Upper lobe of left lung (tissue), 6 donors: ENCODE measurements around the gene SETD5. TPM values are rescaled to one million over a fixed set of nuclear protein-coding genes. Genes with fewer than 3 reads are reported as not detected.
A peak's percentile ranks its signal among the peaks of the same experiment; 100 is the strongest.

Experiments
- ATAC-seq, 2 donors: fragments of 200-7000 bp; cut with Tn5 transposase; one replicate each; pipeline ENCODE4 v1.9.1; 2022; ENCODE audit warnings: mild to moderate bottlenecking in 2 of 2, moderate library complexity in 2 of 2; ENCODE audit not compliant: low FRiP score in 2 of 2
- DNase-seq, 2 donors: peaks; one replicate each; pipeline ENCODE4 v3.0.0-alpha.2; 2019 to 2020
- H3K27ac ChIP-seq, 4 donors: fragments of 200-600 bp; sonication (generic); one replicate each; pipeline ENCODE4 v1.5.1; 2016 to 2019
- H3K27me3 ChIP-seq, 4 donors: fragments of 200-600 bp; sonication (generic); one replicate each; pipeline ENCODE4 v1.5.1; 2017 to 2019
- H3K36me3 ChIP-seq, 4 donors: fragments of 200-600 bp; sonication (generic); one replicate each; pipeline ENCODE4 v1.5.1; 2016 to 2019
- H3K4me1 ChIP-seq, 4 donors: fragments of 200-600 bp; sonication (generic); one replicate each; pipeline ENCODE4 v1.5.1; 2018 to 2019
- H3K4me3 ChIP-seq, 4 donors: fragments of 200-600 bp; sonication (generic); one replicate each; pipeline ENCODE4 v1.5.1; 2017 to 2019; ENCODE audit warnings: mild to moderate bottlenecking in 2 of 4, moderate library complexity in 1 of 4
- H3K9me3 ChIP-seq, 4 donors: fragments of 200-600 bp; sonication (generic); one replicate each; pipeline ENCODE4 v1.5.1; 2018 to 2019
- EP300 ChIP-seq, 4 donors: sonication (generic); formaldehyde crosslinking; IDR thresholded peaks; one replicate each; pipeline ENCODE4 v1.5.1; 2017; ENCODE audit warnings: antibody characterized with exemption in 4 of 4, control low read depth in 2 of 4
- POLR2A ChIP-seq, 4 donors: fragments of 450-650 bp; IDR thresholded peaks; one replicate each; pipeline ENCODE4 v1.5.1; 2016 to 2017; ENCODE audit warnings: antibody characterized with exemption in 4 of 4, mild to moderate bottlenecking in 2 of 4
- POLR2AphosphoS5 ChIP-seq, 2 donors: sonication (generic); formaldehyde crosslinking; IDR thresholded peaks; one replicate each; pipeline ENCODE4 v1.5.1; 2017; ENCODE audit warnings: antibody characterized with exemption in 2 of 2
- WGBS, 2 donors: methylation state at CpG; one replicate each; pipeline ENCODE4 v1.1.5; 2017 to 2018; 5-methylcytosine and 5-hydroxymethylcytosine counted together
- total RNA-seq, 6 donors: library from RNA; depleted of rRNA in 4 of 6; stranded (reverse); fragments of >200 nt in 4 of 6; gene quantifications; one replicate each; pipeline versions ENCODE4 v1.1.0 to v1.2.1, GENCODE V29; 2016 to 2021
- TF ChIP-seq, protein P1 (sequence below), 6 experiments: fragments of 450-650 bp in 4 of 6; fragments of 200-600 bp in 2 of 6; sonication (generic) in 2 of 6; IDR thresholded peaks; one replicate each; pipeline ENCODE4 v1.5.1; 2016 to 2019; ENCODE audit warnings: antibody characterized with exemption in 6 of 6
- donor health status: DM: no; HTN: no; CAD: no; lungs with moderate emphysema.
- donor health status: DM: no; HTN: yes; CAD: no; lungs with severe emphysema.

Gene SETD5, protein sequence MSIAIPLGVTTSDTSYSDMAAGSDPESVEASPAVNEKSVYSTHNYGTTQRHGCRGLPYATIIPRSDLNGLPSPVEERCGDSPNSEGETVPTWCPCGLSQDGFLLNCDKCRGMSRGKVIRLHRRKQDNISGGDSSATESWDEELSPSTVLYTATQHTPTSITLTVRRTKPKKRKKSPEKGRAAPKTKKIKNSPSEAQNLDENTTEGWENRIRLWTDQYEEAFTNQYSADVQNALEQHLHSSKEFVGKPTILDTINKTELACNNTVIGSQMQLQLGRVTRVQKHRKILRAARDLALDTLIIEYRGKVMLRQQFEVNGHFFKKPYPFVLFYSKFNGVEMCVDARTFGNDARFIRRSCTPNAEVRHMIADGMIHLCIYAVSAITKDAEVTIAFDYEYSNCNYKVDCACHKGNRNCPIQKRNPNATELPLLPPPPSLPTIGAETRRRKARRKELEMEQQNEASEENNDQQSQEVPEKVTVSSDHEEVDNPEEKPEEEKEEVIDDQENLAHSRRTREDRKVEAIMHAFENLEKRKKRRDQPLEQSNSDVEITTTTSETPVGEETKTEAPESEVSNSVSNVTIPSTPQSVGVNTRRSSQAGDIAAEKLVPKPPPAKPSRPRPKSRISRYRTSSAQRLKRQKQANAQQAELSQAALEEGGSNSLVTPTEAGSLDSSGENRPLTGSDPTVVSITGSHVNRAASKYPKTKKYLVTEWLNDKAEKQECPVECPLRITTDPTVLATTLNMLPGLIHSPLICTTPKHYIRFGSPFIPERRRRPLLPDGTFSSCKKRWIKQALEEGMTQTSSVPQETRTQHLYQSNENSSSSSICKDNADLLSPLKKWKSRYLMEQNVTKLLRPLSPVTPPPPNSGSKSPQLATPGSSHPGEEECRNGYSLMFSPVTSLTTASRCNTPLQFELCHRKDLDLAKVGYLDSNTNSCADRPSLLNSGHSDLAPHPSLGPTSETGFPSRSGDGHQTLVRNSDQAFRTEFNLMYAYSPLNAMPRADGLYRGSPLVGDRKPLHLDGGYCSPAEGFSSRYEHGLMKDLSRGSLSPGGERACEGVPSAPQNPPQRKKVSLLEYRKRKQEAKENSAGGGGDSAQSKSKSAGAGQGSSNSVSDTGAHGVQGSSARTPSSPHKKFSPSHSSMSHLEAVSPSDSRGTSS (N-terminal part only)
- 100 to 1,000 TPM in 3 of 6 donors, 10 to 100 TPM in 3; 75.1 to 213 (median 113) TPM for total RNA-seq

DNA sequence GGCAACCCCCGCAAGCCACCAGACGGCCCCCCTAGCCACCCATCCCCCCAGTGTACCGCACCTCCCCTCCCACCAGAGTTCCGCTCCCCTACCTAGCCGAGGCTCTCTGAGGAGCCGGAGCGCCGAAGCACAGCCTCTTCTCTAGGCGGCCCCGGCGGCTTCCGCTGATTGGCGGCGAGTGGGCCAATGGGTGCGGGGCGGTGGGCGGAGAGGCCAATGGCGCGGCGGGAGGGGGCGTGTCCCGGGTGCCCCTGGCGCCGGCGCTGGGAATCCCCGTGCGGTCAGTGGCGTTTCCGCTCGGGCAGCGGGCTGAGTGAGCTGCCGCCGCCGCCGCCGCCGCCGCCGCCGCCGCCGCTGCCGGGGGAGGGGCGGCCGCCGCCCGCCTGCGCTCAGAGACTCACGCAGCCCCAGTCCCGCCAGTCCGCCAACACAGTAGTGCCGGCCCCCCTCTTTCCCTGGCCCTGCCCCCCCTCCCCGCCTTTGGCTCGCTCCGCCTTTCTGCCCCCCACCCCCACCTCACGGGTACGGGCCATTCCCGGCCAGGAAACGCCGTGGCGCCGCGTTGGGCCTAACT is at the start of gene SETD5:
Gene SETD5 (plus strand): TSS at position 284 of the 574 bp plus-strand sequence. CDS start 31,324 bp downstream, outside the sequence.
- Histone ChIP-seq H3K4me3 (peak within 1 kb of the TSS; percentile 74 to 88 (median 80)), H3K9me3 (no peaks in the 10 kb centered on the region), H3K27ac (peak within 1 kb of the TSS; percentile 99 to 100 (median 100)), H3K27me3 (no peaks in the 10 kb centered on the region), H3K36me3 (peaks cover 0 to 24% (median 6%) of the 10 kb centered on the region in 4 donors), H3K4me1 (peaks cover 53 to 72% (median 60%) of the 10 kb centered on the region in 4 donors)
- DNase-seq (peak; percentile 98 to 100), ATAC-seq (peak; percentile 90 to 96)
- WGBS, 2 donors = 0% methylated on average over 7 of the region's 63 CpGs
- peak; percentile 72 to 91 (median 84) for TF ChIP-seq POLR2A (IDR thresholded peaks at IDR 0.05)
- TF ChIP-seq, protein P1, sequence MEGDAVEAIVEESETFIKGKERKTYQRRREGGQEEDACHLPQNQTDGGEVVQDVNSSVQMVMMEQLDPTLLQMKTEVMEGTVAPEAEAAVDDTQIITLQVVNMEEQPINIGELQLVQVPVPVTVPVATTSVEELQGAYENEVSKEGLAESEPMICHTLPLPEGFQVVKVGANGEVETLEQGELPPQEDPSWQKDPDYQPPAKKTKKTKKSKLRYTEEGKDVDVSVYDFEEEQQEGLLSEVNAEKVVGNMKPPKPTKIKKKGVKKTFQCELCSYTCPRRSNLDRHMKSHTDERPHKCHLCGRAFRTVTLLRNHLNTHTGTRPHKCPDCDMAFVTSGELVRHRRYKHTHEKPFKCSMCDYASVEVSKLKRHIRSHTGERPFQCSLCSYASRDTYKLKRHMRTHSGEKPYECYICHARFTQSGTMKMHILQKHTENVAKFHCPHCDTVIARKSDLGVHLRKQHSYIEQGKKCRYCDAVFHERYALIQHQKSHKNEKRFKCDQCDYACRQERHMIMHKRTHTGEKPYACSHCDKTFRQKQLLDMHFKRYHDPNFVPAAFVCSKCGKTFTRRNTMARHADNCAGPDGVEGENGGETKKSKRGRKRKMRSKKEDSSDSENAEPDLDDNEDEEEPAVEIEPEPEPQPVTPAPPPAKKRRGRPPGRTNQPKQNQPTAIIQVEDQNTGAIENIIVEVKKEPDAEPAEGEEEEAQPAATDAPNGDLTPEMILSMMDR (IDR thresholded peaks at IDR 0.05) = peak in 3 of 6 experiments; percentile 12 to 25 (median 22)
- peak in 1 of 4 donors; percentile 36 for TF ChIP-seq EP300 (IDR thresholded peaks at IDR 0.05)
- TF ChIP-seq POLR2AphosphoS5 (IDR thresholded peaks at IDR 0.05) = peak; percentile 97 to 99

DNA sequence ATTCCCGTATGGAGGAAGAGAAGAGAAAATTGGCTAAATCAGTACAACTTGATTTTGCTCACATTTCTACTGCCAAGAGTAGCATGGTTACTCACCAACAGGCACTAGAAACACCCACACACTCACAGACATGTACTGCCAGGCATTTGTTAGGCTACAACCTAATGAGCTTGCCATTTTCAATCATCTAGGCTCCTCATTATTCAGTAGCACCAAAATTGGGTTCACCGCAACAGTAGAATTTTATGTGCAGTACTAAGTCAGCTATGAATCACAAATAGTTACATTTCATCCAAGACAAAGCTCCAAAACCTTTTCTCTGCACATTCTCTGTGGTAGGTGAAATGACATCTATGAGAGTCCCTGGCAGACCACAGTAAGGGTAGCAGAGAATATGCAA is 49.5 kb upstream of the SETD5 start:
- Histone ChIP-seq H3K36me3 (no peaks in the 10 kb centered on the region), H3K27ac (no peak overlapping the region), H3K27me3 (no peaks in the 10 kb centered on the region), H3K4me3 (no peak overlapping the region), H3K9me3 (no peaks in the 10 kb centered on the region), H3K4me1 (peaks cover under 1 to 18% (median 1%) of the 10 kb centered on the region in 4 donors)
- WGBS, 2 donors = 45 to 82% methylated on average over 2 of the region's 2 CpGs
- ATAC-seq = no peak
- DNase-seq = no peak
- TF ChIP-seq POLR2A (IDR thresholded peaks at IDR 0.05) (no peak), EP300 (IDR thresholded peaks at IDR 0.05) (no peak), POLR2AphosphoS5 (IDR thresholded peaks at IDR 0.05) (no peak)
- TF ChIP-seq, protein P1 (IDR thresholded peaks at IDR 0.05) = no peak

DNA sequence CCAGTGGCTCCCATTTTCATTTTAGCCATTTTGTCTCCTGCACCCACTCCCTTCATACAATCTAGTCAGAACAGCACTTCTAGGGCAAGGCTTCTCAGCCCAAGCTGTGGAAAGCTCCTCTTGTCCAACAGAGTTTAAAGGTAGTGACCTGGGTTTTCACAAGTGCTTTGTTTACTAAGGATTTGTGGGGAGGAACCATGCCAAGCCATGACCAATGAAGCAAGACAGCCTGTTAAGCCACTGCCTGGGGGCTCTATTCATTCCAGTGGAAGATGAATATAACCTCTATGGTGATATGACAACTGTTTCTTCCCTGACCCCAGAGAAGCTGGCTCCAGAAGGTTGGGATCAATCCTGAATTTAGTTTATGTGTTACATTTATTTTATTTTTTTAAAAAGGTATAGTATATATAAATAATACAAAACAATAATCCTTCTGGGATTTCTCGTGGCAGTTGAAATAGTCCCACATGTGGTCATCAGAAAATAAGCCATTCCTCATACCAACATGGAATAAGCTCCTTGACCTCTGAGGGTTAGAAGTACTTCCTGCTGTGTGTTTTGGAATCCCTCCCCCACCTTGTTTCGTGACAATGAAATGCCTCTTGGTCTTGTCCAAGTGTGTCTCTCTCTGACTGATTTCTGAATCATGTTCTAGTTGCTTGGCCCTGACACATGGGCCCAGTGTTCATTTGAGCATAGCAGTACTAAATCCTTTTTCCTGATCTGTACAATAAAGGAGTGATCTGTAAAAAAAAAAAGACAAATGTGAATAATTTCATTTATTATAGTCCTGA is 47.9 kb upstream of the SETD5 start:
- no peaks in the 10 kb centered on the region for H3K27me3 ChIP-seq
- H3K4me1 ChIP-seq = peaks cover 6 to 21% (median 12%) of the 10 kb centered on the region in 4 donors
- H3K9me3 ChIP-seq = no peaks in the 10 kb centered on the region
- no peak overlapping the region for H3K4me3 ChIP-seq
- no peaks in the 10 kb centered on the region for H3K36me3 ChIP-seq
- 34 to 49% methylated on average over 2 of the region's 2 CpGs for WGBS, 2 donors
- ATAC-seq = no peak
- DNase-seq = peak in 1 of 2 donors; percentile 55
- TF ChIP-seq POLR2A (IDR thresholded peaks at IDR 0.05) = no peak
- TF ChIP-seq EP300 (IDR thresholded peaks at IDR 0.05) = peak in 1 of 4 donors; percentile 17
- peak overlapping the region in 2 of 4 donors; percentile 20 to 49 for H3K27ac ChIP-seq

DNA sequence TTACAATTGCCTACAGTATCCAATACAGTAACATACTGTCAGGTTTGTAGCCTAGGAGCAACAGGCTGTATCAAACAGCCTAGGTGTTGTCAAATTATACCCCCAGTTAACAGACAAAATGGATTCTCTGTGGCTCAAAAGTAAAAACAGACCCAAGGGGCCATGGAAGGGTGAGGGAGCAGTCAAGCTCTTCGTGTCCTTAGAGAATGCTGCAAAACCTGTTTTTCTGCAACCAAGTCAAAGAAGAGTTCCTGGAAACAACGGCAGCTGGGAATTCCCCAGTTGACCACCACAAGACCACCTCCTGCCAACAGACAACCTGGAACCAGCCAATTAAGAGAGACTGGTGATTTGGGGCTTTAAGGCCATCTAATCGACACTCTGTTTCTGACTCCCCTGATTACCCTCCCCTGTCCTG is 45.7 kb upstream of the SETD5 start:
- DNase-seq = no peak
- peak overlapping the region in 1 of 4 donors; percentile 16 for H3K27ac ChIP-seq

More for the DNA sequence above, 45.7 kb upstream of the SETD5 start:
- ATAC-seq = no peak
- no peak for TF ChIP-seq POLR2AphosphoS5 (IDR thresholded peaks at IDR 0.05)
- TF ChIP-seq EP300 (IDR thresholded peaks at IDR 0.05) = peak in 2 of 4 donors; percentile 33 to 76
- TF ChIP-seq, protein P1 (IDR thresholded peaks at IDR 0.05) = no peak
- TF ChIP-seq POLR2A (IDR thresholded peaks at IDR 0.05) = no peak
- Histone ChIP-seq H3K9me3 (no peaks in the 10 kb centered on the region), H3K4me1 (peaks cover 6 to 21% (median 12%) of the 10 kb centered on the region in 4 donors), H3K36me3 (no peaks in the 10 kb centered on the region), H3K27me3 (no peaks in the 10 kb centered on the region), H3K4me3 (no peak overlapping the region)
- 61% methylated on average over 3 of the region's 3 CpGs for WGBS, 2 donors
